ENCODE measurements around the gene SORCS2. TPM values are rescaled to one million over a fixed set of nuclear protein-coding genes. Genes with fewer than 3 reads are reported as not detected.
A peak's percentile ranks its signal among the peaks of the same experiment; 100 is the strongest.

SORCS2 gene
- total RNA-seq, 1 donor from 2014 or later, result 1.2 TPM

- DNase-seq (no peak), ATAC-seq (ENCODE audit: poor library complexity) (no peak)
- intact Hi-C loops (cut with DNase I), result no loop called here
Observed at GRCh38 chr4:7233601-7234000, 41.3 kb downstream of the SORCS2 start.

DNA sequence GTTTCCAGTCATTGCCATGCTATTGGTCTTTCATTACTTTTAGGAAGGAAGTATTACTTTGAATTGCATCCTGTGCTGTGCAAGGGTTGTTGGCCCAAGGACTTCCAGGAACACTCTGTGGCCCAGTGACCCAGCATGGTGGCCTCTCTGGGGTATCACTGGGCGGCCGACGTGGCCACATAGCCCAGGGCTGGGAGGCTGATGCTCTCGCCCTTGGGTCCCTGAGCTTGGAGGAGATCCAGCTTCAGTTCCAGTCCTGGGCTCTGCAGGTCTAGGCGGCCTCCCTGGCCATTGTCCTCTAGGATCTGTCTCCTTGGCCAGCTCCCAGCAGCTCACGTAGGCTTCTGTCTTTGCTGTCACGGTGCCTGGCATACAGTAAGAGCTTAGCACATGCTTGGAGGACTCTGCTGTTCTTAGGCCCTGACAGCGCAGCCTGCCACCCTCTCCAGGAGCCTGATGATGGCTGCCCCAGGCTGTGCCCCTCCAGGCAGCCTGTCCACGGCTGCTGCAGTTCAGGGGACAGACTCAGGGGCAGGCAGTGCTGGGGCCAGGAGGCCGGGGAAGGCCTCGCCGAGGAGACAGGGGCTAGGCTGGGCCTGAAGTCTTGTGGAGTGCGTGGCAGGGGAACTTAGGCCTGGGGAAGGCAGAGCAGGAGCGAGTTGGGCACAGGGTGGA, 42.2 kb downstream of the SORCS2 start:
- intact Hi-C loops (cut with DNase I), result no loop called here
- ATAC-seq (ENCODE audit: poor library complexity) (no peak), DNase-seq (no peak)

GRCh38 chr4:7235030-7235380, 42.7 kb downstream of the SORCS2 start:
- ATAC-seq (ENCODE audit: poor library complexity), result no peak
- intact Hi-C loops (cut with DNase I), result no loop called here

GRCh38 chr4:7236847-7237246, 44.5 kb downstream of the SORCS2 start:
- peak; percentile 53 for DNase-seq
- ATAC-seq (ENCODE audit: poor library complexity), result peak; percentile 75

More at GRCh38 chr4:7235030-7235380, 42.7 kb downstream of the SORCS2 start:
- DNase-seq, result no peak

GRCh38 chr4:7237873-7238272, 45.5 kb downstream of the SORCS2 start:
- intact Hi-C loops (cut with DNase I), result no loop called here
- ATAC-seq (ENCODE audit: poor library complexity) (peak; percentile 69), DNase-seq (peak; percentile 30)

More at GRCh38 chr4:7236847-7237246, 44.5 kb downstream of the SORCS2 start:
- intact Hi-C loops (cut with DNase I), result no loop called here

- no peak for ATAC-seq (ENCODE audit: poor library complexity)
Observed at GRCh38 chr4:7238300-7238960, 46.1 kb downstream of the SORCS2 start.

DNA sequence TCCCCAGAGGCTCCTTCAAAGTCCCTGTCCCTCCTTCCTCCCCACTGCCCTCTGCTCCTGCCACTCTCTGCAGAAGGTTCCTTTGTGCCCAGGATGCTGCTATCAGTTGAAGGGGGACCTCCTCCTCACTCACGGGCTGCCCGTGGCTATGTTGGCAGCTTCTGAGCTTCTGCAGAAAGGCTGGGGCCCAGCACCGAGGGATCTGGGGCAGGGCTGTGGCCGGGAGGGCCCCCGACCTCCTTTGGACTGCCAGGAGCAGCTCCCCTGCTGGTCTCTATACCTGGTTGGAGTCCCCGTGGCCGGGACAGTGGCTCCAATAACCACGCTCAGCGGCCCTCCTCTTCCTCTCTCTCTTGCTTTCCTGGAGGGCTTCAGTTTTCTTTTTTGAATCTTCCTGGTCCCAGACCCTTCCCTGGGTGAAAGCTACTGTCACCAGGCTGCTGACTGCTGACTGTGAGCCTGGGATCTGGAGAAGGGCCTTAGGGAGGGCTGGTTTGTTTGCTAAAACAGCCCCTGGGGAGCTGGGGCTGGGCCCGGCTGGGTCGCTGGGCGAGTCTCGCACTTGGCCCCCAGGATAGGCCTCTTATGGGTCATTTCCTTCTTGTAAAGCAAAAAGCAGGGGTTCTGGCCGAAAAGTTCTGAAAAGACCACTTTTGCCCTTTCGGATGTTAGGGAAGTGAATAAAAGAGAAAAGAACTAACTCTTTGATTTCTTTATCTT, 46.9 kb downstream of the SORCS2 start:
- ATAC-seq (ENCODE audit: poor library complexity) (no peak), DNase-seq (peak; percentile 37)
- intact Hi-C loops (cut with DNase I), result no loop called here

More at GRCh38 chr4:7238300-7238960, 46.1 kb downstream of the SORCS2 start:
- peak; percentile 9 for DNase-seq
- intact Hi-C loops (cut with DNase I), result no loop called here

DNA sequence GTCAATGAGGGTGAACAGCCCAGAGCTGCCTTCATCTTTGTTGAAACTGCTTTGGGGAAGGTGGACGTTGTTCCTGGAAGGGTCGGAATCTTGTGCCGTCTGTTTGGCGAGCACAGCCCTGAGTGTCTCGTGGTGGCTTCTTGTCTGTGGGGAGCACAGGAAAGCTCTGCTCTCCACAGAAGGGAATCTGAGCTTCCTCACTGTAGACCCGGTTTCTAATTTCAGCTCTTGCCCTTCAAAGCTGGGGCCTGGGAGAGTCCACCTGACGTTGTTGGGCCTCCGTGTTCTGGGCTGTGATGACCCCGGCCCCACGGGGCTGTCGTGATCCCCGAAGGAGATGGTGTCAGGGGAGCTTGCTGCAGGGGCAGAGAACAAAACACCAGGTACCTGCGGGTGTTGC, 47.5 kb downstream of the SORCS2 start:
- peak; percentile 9 for DNase-seq
- no peak for ATAC-seq (ENCODE audit: poor library complexity)
- intact Hi-C loops (cut with DNase I), result no loop called here

DNA sequence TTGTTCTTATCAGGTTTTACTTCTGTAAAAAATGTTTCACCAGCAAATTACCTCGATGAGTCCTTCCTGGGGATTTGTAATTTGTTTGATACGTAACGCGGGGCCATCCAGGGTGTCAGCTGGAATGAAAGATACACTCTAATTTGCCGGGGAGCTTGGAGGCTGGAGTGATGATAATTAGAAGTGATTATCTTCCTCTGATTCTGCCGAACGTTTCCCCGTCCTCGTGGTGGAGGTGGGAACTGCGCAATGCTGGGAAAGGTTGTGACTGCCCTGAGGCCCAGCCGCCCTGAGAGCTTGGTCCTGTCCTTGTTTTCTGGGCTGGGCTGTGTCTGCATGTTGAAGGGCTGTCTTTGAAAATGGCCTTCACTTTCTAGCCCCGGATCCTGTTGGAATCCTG, 48.0 kb downstream of the SORCS2 start:
- intact Hi-C loops (cut with DNase I), result no loop called here
- no peak for ATAC-seq (ENCODE audit: poor library complexity)
- DNase-seq, result peak; percentile 6

- DNase-seq, result peak; percentile 26
- ATAC-seq (ENCODE audit: poor library complexity), result no peak
- intact Hi-C loops (cut with DNase I), result no loop called here
Observed at GRCh38 chr4:7241597-7242125, 49.3 kb downstream of the SORCS2 start.

DNA sequence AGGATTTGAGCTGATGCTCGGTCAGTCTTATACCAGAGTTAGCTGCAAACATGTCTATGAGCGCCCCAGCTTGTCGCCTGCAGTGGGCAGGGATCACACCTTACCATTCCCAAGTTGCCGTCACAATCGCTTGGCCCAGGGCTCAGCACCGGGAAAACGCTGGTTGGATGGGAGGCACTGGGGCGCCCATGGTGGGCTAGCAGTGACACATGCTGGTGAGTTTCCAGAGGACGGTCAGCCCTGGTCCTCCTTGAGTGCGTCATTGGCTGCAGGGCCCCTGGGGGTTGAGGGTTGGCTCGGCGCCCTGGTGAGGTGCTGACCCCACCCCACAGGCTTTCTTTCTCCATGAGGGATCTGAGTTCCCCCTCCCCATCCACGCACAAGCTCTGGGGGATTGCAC, 50.4 kb downstream of the SORCS2 start:
- intact Hi-C loops (cut with DNase I), result no loop called here
- no peak for ATAC-seq (ENCODE audit: poor library complexity)
- peak; percentile 13 for DNase-seq

- intact Hi-C loops (cut with DNase I), result no loop called here
- DNase-seq (peak; percentile 23), ATAC-seq (ENCODE audit: poor library complexity) (peak; percentile 48)
Observed at GRCh38 chr4:7243609-7244330, 51.4 kb downstream of the SORCS2 start.

DNA sequence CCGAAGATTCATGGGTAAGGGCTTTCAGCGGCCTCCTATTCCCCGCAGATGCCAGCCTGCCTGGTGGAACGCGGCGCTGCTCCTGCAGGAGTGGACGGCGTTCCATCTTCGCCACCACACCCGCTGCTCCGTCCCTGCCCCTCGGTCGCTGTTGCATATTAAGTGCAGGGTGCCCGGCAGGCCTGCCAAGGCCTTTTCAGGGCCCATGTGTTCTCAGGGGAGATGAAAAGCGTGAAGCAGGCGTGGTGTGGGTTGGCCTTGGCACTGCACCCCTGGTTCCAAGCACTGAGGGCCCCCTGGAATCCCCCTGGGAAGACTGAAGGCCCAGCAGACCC, 52.0 kb downstream of the SORCS2 start:
- no peak for ATAC-seq (ENCODE audit: poor library complexity)

DNA sequence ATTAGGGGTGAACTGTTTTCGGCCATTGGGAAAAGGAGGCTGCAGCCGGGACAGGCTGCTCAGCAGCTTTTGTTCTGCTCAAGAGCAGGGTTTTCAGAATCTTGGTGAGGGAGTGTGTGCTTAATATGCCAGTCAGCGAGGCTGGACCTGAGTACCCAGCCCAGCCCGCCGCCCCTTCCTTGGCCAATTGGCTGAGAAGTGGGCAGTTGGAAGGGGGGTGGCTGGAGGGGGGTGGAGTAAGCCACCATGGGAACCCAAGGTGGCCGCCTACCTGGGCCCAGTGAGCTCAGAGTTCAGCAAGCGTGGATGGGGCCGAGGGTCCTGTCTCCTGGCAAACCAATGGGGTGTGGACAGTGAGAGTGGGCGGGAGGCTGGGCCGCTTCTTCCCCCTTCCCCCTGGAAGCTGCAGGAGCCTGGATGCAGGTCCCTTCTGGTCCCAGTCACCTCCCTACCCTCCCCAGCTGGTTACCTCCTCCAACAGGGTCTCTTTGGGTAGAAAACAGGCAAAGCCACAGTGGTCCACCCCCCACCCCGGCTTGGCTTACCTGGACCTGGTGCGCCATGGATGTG, 52.5 kb downstream of the SORCS2 start:
- intact Hi-C loops (cut with DNase I), result no loop called here
- no peak for ATAC-seq (ENCODE audit: poor library complexity)
- no peak for DNase-seq

More for the DNA sequence above, 52.0 kb downstream of the SORCS2 start:
- intact Hi-C loops (cut with DNase I), result no loop called here
- no peak for DNase-seq

DNA sequence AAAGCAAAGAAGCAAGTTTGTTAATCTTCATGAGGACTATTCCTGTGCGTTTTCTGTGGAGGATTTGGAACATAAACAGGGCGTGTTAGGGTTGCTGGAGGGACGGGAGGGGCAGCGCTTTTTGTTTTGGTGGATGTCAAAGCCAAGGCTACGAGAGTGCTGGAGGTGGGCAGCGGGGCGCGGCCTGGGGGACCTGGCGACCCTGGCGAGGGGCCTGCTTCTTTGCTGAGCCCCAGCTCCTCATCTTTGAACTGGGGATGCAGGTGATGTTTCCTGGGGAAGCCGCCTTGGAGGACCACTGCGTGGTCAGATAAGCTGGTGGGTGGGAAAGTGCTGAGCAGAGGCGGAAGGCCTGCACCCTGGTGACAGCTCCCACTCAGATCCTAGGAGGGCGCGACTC, 55.2 kb downstream of the SORCS2 start:
- DNase-seq, result peak; percentile 16
- no peak for ATAC-seq (ENCODE audit: poor library complexity)
- intact Hi-C loops (cut with DNase I), result no loop called here

DNA sequence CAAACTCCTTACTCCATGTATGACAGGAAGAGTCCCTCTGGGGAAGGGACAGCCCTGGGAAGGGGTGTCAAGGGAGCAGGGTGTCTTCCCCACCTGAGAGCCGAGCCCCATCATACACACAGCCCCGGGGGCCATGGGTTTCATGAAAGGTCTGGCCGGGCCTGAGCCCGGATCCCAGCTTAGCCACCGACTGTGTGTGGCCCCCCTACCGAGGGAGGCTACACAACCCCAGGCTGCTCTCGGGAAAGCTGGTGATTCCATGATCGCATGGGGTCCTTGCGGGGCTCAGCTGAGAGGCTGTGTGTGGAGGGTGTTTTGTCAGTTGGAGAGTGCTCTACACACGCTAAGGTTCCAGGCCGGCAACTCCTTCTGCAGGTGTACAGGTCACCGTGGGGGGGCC, 55.6 kb downstream of the SORCS2 start:
- ATAC-seq (ENCODE audit: poor library complexity) (no peak), DNase-seq (peak; percentile 27)
- intact Hi-C loops (cut with DNase I), result no loop called here

GRCh38 chr4:7248857-7249256, 56.5 kb downstream of the SORCS2 start:
- no peak for DNase-seq
- no peak for ATAC-seq (ENCODE audit: poor library complexity)
- intact Hi-C loops (cut with DNase I), result no loop called here

GRCh38 chr4:7251321-7251720, 59.0 kb downstream of the SORCS2 start:
- no peak for DNase-seq
- no peak for ATAC-seq (ENCODE audit: poor library complexity)
- intact Hi-C loops (cut with DNase I), result no loop called here

DNA sequence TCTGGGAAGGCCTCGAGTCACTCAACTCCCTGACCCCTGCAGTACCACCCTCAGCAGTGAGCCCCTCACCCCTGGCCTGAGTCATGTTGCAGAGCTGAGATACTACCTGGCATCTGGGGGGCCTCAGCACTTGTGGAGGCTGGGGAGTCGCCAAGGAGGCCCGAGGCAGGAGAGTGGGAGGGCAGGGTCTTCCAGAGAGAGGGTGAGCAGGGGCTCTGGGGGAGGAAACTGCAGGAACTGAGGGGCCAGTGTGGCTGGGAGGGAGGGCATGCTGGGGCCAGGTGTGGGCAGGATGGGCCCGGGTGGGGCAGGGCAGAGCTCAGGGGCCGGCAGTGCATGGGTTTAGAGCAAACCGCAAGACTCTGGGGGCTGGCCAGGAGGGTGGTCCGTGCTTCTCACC, 59.7 kb downstream of the SORCS2 start:
- no peak for DNase-seq
- no peak for ATAC-seq (ENCODE audit: poor library complexity)

More for the DNA sequence above, 59.7 kb downstream of the SORCS2 start:
- intact Hi-C loops (cut with DNase I), result no loop called here

Data from Right ventricle myocardium superior (tissue), 1 donor.